GM21737 (cell line): Measurements from ENCODE around the gene TCF15.
"Not testable (repeated sequence)": the region's sequence is repeated elsewhere in the genome, so short reads cannot be mapped to it uniquely, and the experiment has no call there.

Source experiments
- ATAC-seq: cut with Tn5 transposase; IDR thresholded peaks from one replicate; pipeline ENCODE4 v1.9.1; 2021; ENCODE audit warnings: mild to moderate bottlenecking, moderate library complexity; ENCODE audit not compliant: unreplicated experiment

TCF15 gene

GRCh38 chr20:584161-584970, 25.7 kb downstream of the TCF15 start:
- ATAC-seq = no peak

GRCh38 chr20:582204-582603, 27.9 kb downstream of the TCF15 start:
- no peak for ATAC-seq

GRCh38 chr20:578940-579690, 31.0 kb downstream of the TCF15 start:
- ATAC-seq = not testable (repeated sequence)

- ATAC-seq = no peak
These were observed 32.8 kb downstream of the TCF15 start for GRCh38 chr20:577167-577791.

- ATAC-seq = no peak
These were observed 34.0 kb downstream of the TCF15 start for GRCh38 chr20:576156-576555.

- no peak for ATAC-seq
These were observed 34.9 kb downstream of the TCF15 start for GRCh38 chr20:575230-575629.

- ATAC-seq = no peak
These were observed 35.7 kb downstream of the TCF15 start for GRCh38 chr20:574297-574942.

- ATAC-seq = no peak
These were observed 36.5 kb downstream of the TCF15 start for GRCh38 chr20:573414-574296.

GRCh38 chr20:572727-573126, 37.4 kb downstream of the TCF15 start:
- ATAC-seq = no peak

GRCh38 chr20:571754-572441, 38.2 kb downstream of the TCF15 start:
- no peak for ATAC-seq

GRCh38 chr20:568673-569415, 41.3 kb downstream of the TCF15 start:
- ATAC-seq = no peak

GRCh38 chr20:568097-568652, 41.9 kb downstream of the TCF15 start:
- no peak for ATAC-seq

- ATAC-seq = no peak
These were observed 45.9 kb downstream of the TCF15 start for GRCh38 chr20:564192-564591.

- no peak for ATAC-seq
These were observed 46.9 kb downstream of the TCF15 start for GRCh38 chr20:563187-563586.

- no peak for ATAC-seq
These were observed 47.7 kb downstream of the TCF15 start for GRCh38 chr20:562232-562897.

GRCh38 chr20:561437-562231, 48.5 kb downstream of the TCF15 start:
- no peak for ATAC-seq

- ATAC-seq = no peak
These were observed 49.4 kb downstream of the TCF15 start for GRCh38 chr20:560680-561079.
